Rectal smooth muscle tissue (tissue), 1 donor: ENCODE data around the gene ARMH3.
"Not testable (repeated sequence)": the region's sequence is repeated elsewhere in the genome, so short reads cannot be mapped to it uniquely, and the experiment has no call there.

Source experiments
- H3K27ac ChIP-seq: one replicate; pipeline ENCODE4 v1.7.0; 2013; ENCODE audit warnings: low read depth, low read length, inconsistent platforms
- H3K27me3 ChIP-seq: one replicate; pipeline ENCODE4 v1.7.0; 2013; ENCODE audit warnings: low read length; ENCODE audit not compliant: control insufficient read depth, insufficient read depth
- H3K36me3 ChIP-seq: one replicate; pipeline ENCODE4 v1.7.0; 2013; ENCODE audit warnings: low read length; ENCODE audit not compliant: control insufficient read depth, insufficient read depth
- H3K4me1 ChIP-seq: one replicate; pipeline ENCODE4 v1.7.0; 2013; ENCODE audit warnings: low read length; ENCODE audit not compliant: control insufficient read depth, insufficient read depth
- H3K4me3 ChIP-seq: one replicate; pipeline ENCODE4 v1.7.0; 2013; ENCODE audit warnings: low read length
- H3K9ac ChIP-seq: one replicate; pipeline ENCODE4 v1.7.0; 2013; ENCODE audit warnings: low read length

Gene ARMH3

GRCh38 chr10:101997803-101998202 lies 58.2 kb downstream of the ARMH3 start:
- no peak overlapping the region for H3K9ac ChIP-seq
- no peaks in the 10 kb centered on the region for H3K27me3 ChIP-seq
- no peaks in the 10 kb centered on the region for H3K4me1 ChIP-seq
- H3K36me3 ChIP-seq, result peaks cover 14% of the 10 kb centered on the region
- H3K27ac ChIP-seq, result no peak overlapping the region
- H3K4me3 ChIP-seq, result no peak overlapping the region

- Histone ChIP-seq H3K27ac (no peak overlapping the region), H3K36me3 (peaks cover 11% of the 10 kb centered on the region), H3K4me1 (no peaks in the 10 kb centered on the region), H3K27me3 (no peaks in the 10 kb centered on the region), H3K9ac (no peak overlapping the region), H3K4me3 (no peak overlapping the region)
These were observed 60.4 kb downstream of the ARMH3 start for GRCh38 chr10:101995451-101996063.

GRCh38 chr10:101993651-101994200 lies 62.2 kb downstream of the ARMH3 start:
- Histone ChIP-seq H3K4me1 (no peaks in the 10 kb centered on the region), H3K27ac (no peak overlapping the region), H3K27me3 (no peaks in the 10 kb centered on the region), H3K36me3 (peaks cover 18% of the 10 kb centered on the region), H3K9ac (no peak overlapping the region), H3K4me3 (no peak overlapping the region)

GRCh38 chr10:101993221-101993620 lies 62.8 kb downstream of the ARMH3 start:
- H3K9ac ChIP-seq, result no peak overlapping the region
- H3K36me3 ChIP-seq, result peaks cover 18% of the 10 kb centered on the region
- H3K4me1 ChIP-seq, result no peaks in the 10 kb centered on the region
- H3K27me3 ChIP-seq, result no peaks in the 10 kb centered on the region
- no peak overlapping the region for H3K27ac ChIP-seq
- H3K4me3 ChIP-seq, result no peak overlapping the region

GRCh38 chr10:101987136-101987535 lies 68.8 kb downstream of the ARMH3 start:
- no peak overlapping the region for H3K4me3 ChIP-seq
- no peak overlapping the region for H3K27ac ChIP-seq
- H3K9ac ChIP-seq, result no peak overlapping the region
- H3K36me3 ChIP-seq, result peaks cover 18% of the 10 kb centered on the region
- no peaks in the 10 kb centered on the region for H3K4me1 ChIP-seq
- no peaks in the 10 kb centered on the region for H3K27me3 ChIP-seq

GRCh38 chr10:101986624-101986971 lies 69.4 kb downstream of the ARMH3 start:
- H3K36me3 ChIP-seq, result peaks cover 18% of the 10 kb centered on the region
- H3K27ac ChIP-seq, result no peak overlapping the region
- H3K27me3 ChIP-seq, result no peaks in the 10 kb centered on the region
- H3K4me1 ChIP-seq, result no peaks in the 10 kb centered on the region
- H3K4me3 ChIP-seq, result no peak overlapping the region
- no peak overlapping the region for H3K9ac ChIP-seq

GRCh38 chr10:101980677-101981076 lies 75.3 kb downstream of the ARMH3 start:
- H3K36me3 ChIP-seq, H3K27ac ChIP-seq, H3K9ac ChIP-seq, H3K4me3 ChIP-seq, H3K27me3 ChIP-seq, H3K4me1 ChIP-seq: not testable (repeated sequence)

- Histone ChIP-seq H3K9ac (no peak overlapping the region), H3K4me1 (peaks cover 2% of the 10 kb centered on the region), H3K36me3 (peaks cover 15% of the 10 kb centered on the region), H3K4me3 (no peak overlapping the region), H3K27ac (no peak overlapping the region), H3K27me3 (no peaks in the 10 kb centered on the region)
These were observed 81.6 kb downstream of the ARMH3 start for GRCh38 chr10:101974091-101974971.

- H3K27ac ChIP-seq, result no peak overlapping the region
These were observed 83.2 kb downstream of the ARMH3 start for GRCh38 chr10:101972761-101973160.

GRCh38 chr10:101969412-101969922 lies 86.5 kb downstream of the ARMH3 start:
- Histone ChIP-seq H3K27me3 (no peaks in the 10 kb centered on the region), H3K9ac (no peak overlapping the region), H3K27ac (no peak overlapping the region), H3K4me3 (no peak overlapping the region), H3K36me3 (peaks cover 12% of the 10 kb centered on the region), H3K4me1 (peaks cover 2% of the 10 kb centered on the region)

More at GRCh38 chr10:101972761-101973160, 83.2 kb downstream of the ARMH3 start:
- H3K4me3 ChIP-seq, result no peak overlapping the region
- peaks cover 2% of the 10 kb centered on the region for H3K4me1 ChIP-seq
- no peaks in the 10 kb centered on the region for H3K27me3 ChIP-seq
- no peak overlapping the region for H3K9ac ChIP-seq
- H3K36me3 ChIP-seq, result peaks cover 15% of the 10 kb centered on the region

- Histone ChIP-seq H3K9ac (no peak overlapping the region), H3K27ac (no peak overlapping the region), H3K4me3 (no peak overlapping the region), H3K4me1 (peaks cover 2% of the 10 kb centered on the region), H3K27me3 (no peaks in the 10 kb centered on the region), H3K36me3 (peaks cover 12% of the 10 kb centered on the region)
These were observed 87.0 kb downstream of the ARMH3 start for GRCh38 chr10:101968940-101969321.

GRCh38 chr10:101968286-101968939 lies 87.6 kb downstream of the ARMH3 start:
- no peaks in the 10 kb centered on the region for H3K27me3 ChIP-seq
- no peak overlapping the region for H3K9ac ChIP-seq
- H3K4me1 ChIP-seq, result no peaks in the 10 kb centered on the region
- H3K27ac ChIP-seq, result no peak overlapping the region
- H3K4me3 ChIP-seq, result no peak overlapping the region
- H3K36me3 ChIP-seq, result peaks cover 12% of the 10 kb centered on the region
